ENCODE measurements around the gene HAUS8. TPM values are rescaled to one million over a fixed set of nuclear protein-coding genes. Genes with fewer than 3 reads are reported as not detected.
A peak's percentile ranks its signal among the peaks of the same experiment; 100 is the strongest.

HAUS8 gene
- total RNA-seq, 1 experiment from 2014 or later, result 19.1 TPM

DNA sequence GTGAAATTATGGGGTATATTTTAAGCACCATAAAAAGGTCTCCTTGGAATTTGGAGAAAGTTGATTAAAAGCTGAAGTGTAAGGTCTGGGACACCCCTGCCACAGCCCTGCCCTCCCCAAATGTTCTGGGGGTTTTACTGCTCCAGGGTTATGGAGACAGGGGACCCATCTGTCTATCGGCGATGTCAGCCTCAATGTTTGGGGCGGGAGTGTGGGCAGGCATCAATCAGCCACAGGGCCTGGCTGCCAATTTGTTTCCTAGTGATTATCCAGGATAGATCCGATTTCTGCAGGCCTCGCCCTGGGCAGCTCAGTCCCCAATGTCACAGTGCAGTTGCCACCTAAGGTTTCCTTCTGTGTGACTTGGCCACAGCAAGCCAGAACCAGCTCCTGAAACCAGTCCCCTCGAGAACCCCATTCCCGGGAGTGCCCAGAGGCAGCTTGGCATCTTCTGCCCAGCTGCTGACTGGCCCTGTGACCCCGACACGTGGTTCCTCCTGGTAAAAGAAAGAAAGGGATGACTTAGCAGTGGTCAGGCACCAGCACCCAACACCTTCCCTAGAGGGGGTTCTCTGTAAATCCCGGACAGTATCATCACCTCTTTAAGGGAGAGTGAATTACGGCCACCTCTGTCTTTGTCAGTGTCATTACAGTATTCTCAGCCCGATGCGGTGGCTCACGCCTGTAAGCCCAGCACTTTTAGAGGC lies 41.9 kb upstream of the HAUS8 start:
- Histone ChIP-seq H3F3A (ENCODE audit: low read length, unreplicated experiment) (no peaks in the 10 kb centered on the region), H2AFZ (ENCODE audit: low read length) (no peak overlapping the region), H3K27me3 (ENCODE audit: low read length) (no peaks in the 10 kb centered on the region), H3K4me2 (ENCODE audit: low read length) (no peak overlapping the region), H3K9me2 (replicated peaks; ENCODE audit: low read length) (no peaks in the 10 kb centered on the region), H3K9me3 (ENCODE audit: low read length) (no peaks in the 10 kb centered on the region), H3K4me1 (ENCODE audit: insufficient read depth, low read length) (no peaks in the 10 kb centered on the region), H3K79me2 (ENCODE audit: low read length) (peaks cover 12% of the 10 kb centered on the region; the same call in 1 of the 2 replicates), H3K9ac (ENCODE audit: low read length) (no peak overlapping the region), H3K36me3 (ENCODE audit: low read depth, low read length) (no peaks in the 10 kb centered on the region), H3K4me3 (ENCODE audit: low read length) (no peak overlapping the region), H4K20me1 (ENCODE audit: low read length) (no peaks in the 10 kb centered on the region), H3K27ac (ENCODE audit: low read length) (no peak overlapping the region)
- intact Hi-C loops (cut with micrococcal nuclease), result no loop called here
- ChIA-PET POLR2A (ENCODE audit: unreplicated experiment) (no interaction called here), CTCF (no interaction called here)
- BruUV-seq (replicated peaks), result no TSS peak
- DNase-seq, result no peak
- ATAC-seq, result no peak
- TF ChIP-seq, protein P1, sequence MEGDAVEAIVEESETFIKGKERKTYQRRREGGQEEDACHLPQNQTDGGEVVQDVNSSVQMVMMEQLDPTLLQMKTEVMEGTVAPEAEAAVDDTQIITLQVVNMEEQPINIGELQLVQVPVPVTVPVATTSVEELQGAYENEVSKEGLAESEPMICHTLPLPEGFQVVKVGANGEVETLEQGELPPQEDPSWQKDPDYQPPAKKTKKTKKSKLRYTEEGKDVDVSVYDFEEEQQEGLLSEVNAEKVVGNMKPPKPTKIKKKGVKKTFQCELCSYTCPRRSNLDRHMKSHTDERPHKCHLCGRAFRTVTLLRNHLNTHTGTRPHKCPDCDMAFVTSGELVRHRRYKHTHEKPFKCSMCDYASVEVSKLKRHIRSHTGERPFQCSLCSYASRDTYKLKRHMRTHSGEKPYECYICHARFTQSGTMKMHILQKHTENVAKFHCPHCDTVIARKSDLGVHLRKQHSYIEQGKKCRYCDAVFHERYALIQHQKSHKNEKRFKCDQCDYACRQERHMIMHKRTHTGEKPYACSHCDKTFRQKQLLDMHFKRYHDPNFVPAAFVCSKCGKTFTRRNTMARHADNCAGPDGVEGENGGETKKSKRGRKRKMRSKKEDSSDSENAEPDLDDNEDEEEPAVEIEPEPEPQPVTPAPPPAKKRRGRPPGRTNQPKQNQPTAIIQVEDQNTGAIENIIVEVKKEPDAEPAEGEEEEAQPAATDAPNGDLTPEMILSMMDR (conservative IDR thresholded peaks at IDR 0.05; ENCODE audit: low read depth, low read length), result no peak
- TF ChIP-seq EZH2phosphoT487 (IDR thresholded peaks at IDR 0.05; ENCODE audit: borderline replicate concordance, low read length) (no peak), EZH2 (IDR thresholded peaks at IDR 0.05; ENCODE audit: low read length, unreplicated experiment) (no peak)

DNA sequence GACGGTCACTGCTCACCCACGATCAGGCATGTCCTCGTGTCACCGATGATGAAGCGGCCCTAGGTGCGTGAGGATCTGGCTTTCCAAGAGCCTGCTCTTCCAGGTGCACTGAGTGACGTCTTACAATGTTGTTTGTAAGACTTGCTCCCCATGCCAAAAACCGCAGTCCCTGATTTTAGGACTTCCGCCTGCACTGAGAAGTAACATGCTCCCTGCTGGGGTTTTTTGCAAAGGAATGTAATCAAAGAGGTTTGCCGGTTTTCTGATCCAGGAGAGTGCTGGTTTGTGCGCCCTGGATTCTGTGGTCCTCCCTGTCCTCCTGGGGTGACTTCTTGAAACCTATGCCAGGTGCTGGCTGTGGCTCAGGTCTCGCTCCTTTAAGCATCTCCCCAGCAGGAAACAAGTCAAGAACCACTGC lies 39.2 kb upstream of the HAUS8 start:
- H3K79me2 ChIP-seq (ENCODE audit: low read length), result peaks cover 37% of the 10 kb centered on the region
- peak; percentile 44 for DNase-seq
- H2AFZ ChIP-seq (ENCODE audit: low read length), result no peak overlapping the region
- H3K27ac ChIP-seq (ENCODE audit: low read length), result peak overlapping the region; percentile 81
- no peak overlapping the region for H3K4me3 ChIP-seq (ENCODE audit: low read length)
- CTCF ChIA-PET, result no interaction called here
- POLR2A ChIA-PET (ENCODE audit: unreplicated experiment), result no interaction called here
- no peaks in the 10 kb centered on the region for H3F3A ChIP-seq (ENCODE audit: low read length, unreplicated experiment)
- intact Hi-C loops (cut with micrococcal nuclease), result no loop called here
- BruUV-seq (replicated peaks), result no TSS peak
- H3K9ac ChIP-seq (ENCODE audit: low read length), result peak overlapping the region; percentile 35
- H3K9me2 ChIP-seq (replicated peaks; ENCODE audit: low read length), result no peaks in the 10 kb centered on the region
- no peaks in the 10 kb centered on the region for H3K36me3 ChIP-seq (ENCODE audit: low read depth, low read length)
- no peak overlapping the region for H3K4me2 ChIP-seq (ENCODE audit: low read length)
- H3K4me1 ChIP-seq (ENCODE audit: insufficient read depth, low read length), result no peaks in the 10 kb centered on the region
- TF ChIP-seq EZH2 (IDR thresholded peaks at IDR 0.05; ENCODE audit: low read length, unreplicated experiment), result no peak
- TF ChIP-seq, protein P1 (conservative IDR thresholded peaks at IDR 0.05; ENCODE audit: low read depth, low read length), result no peak
- TF ChIP-seq EZH2phosphoT487 (IDR thresholded peaks at IDR 0.05; ENCODE audit: borderline replicate concordance, low read length), result no peak
- H3K27me3 ChIP-seq (ENCODE audit: low read length), result no peaks in the 10 kb centered on the region
- no peaks in the 10 kb centered on the region for H4K20me1 ChIP-seq (ENCODE audit: low read length)
- no peaks in the 10 kb centered on the region for H3K9me3 ChIP-seq (ENCODE audit: low read length)
- ATAC-seq, result peak; percentile 42

DNA sequence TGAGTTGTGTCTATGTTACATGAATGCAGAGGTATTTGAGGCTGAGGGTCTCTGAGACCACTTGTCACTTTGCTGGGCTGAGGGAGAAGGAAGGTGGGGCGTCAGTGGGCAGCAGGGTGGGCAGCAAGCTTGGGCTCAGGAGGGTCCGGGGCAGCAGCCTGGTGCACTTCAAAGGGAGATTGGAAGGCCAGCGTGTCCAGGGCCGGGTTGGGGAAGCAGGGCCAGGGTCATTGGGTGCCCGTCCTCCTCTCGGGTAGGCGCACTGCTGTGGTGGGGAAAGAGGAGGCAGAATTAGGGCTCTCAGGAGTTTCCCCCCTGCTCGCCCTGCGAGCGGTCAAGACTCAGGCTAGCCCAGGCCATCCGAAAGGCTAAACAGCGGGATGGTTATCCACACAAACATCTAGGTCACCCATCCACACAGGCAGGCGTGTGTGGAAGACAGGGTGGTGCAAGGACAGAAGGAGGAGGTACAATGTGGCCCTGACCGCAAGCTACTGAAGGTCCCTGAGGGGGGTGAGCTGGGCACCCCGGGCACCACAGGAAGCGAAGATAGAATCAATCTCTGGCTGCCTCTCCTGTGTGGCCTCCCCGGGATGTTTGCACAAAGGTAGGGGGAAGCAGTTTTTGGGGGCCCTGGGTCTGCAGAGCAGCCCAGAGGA lies 38.0 kb upstream of the HAUS8 start:
- intact Hi-C loops (cut with micrococcal nuclease), result no loop called here

More for the DNA sequence above, 38.0 kb upstream of the HAUS8 start:
- H3K4me1 ChIP-seq (ENCODE audit: insufficient read depth, low read length), result peaks cover 5% of the 10 kb centered on the region; the same call in 1 of the 2 replicates
- H2AFZ ChIP-seq (ENCODE audit: low read length), result no peak overlapping the region
- POLR2A ChIA-PET (ENCODE audit: unreplicated experiment), result no interaction called here
- H3K27me3 ChIP-seq (ENCODE audit: low read length), result no peaks in the 10 kb centered on the region
- peak overlapping the region; percentile 52; the same call in 1 of the 2 replicates for H3K9ac ChIP-seq (ENCODE audit: low read length)
- H3F3A ChIP-seq (ENCODE audit: low read length, unreplicated experiment), result peaks cover 5% of the 10 kb centered on the region
- no peaks in the 10 kb centered on the region for H3K36me3 ChIP-seq (ENCODE audit: low read depth, low read length)
- DNase-seq, result no peak
- TF ChIP-seq EZH2 (IDR thresholded peaks at IDR 0.05; ENCODE audit: low read length, unreplicated experiment) (no peak), EZH2phosphoT487 (IDR thresholded peaks at IDR 0.05; ENCODE audit: borderline replicate concordance, low read length) (no peak)
- TF ChIP-seq, protein P1 (conservative IDR thresholded peaks at IDR 0.05; ENCODE audit: low read depth, low read length), result no peak
- no peaks in the 10 kb centered on the region for H3K9me2 ChIP-seq (replicated peaks; ENCODE audit: low read length)
- H3K9me3 ChIP-seq (ENCODE audit: low read length), result no peaks in the 10 kb centered on the region
- H3K79me2 ChIP-seq (ENCODE audit: low read length), result peaks cover 36% of the 10 kb centered on the region
- no peak overlapping the region for H3K4me2 ChIP-seq (ENCODE audit: low read length)
- CTCF ChIA-PET, result no interaction called here
- H3K27ac ChIP-seq (ENCODE audit: low read length), result peak overlapping the region; percentile 81
- ATAC-seq, result no peak
- no TSS peak for BruUV-seq (replicated peaks)
- no peak overlapping the region for H3K4me3 ChIP-seq (ENCODE audit: low read length)
- H4K20me1 ChIP-seq (ENCODE audit: low read length), result no peaks in the 10 kb centered on the region

Measured in PC-3 (cell line).